ENCODE measurements around the gene FAT3. TPM values are rescaled to one million over a fixed set of nuclear protein-coding genes. Genes with fewer than 3 reads are reported as not detected.

The FAT3 gene
- total and polyA plus RNA-seq, 2 experiments from 2014 or later = 1.8 to 15.9 TPM

DNA sequence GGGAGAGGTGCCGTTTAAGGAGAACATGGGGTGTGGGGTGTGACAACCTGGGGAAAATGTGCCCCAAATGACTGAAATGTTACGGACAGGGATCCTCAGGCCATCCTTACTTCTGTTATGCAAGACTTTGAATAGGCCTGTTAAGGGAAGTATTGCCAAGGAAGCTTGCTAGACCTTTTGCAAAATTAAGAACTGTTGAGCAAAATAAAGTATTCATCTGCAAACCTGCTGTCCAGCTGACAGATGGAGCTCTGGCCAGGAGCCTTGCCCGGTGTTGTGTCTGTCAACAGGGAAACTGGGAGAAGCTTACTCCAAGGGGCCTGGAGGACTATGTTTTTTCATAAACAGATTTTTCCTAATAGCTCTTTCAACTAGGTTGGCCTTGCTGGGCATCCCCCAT is 48.0 kb downstream of the FAT3 start:
- H3K27me3 ChIP-seq = no peaks in the 10 kb centered on the region
- peaks cover 8% of the 10 kb centered on the region for H3K4me1 ChIP-seq (ENCODE audit: insufficient read depth)
- peaks cover 3% of the 10 kb centered on the region for H3K36me3 ChIP-seq (replicated peaks; ENCODE audit: insufficient read depth, low read depth)
- no peaks in the 10 kb centered on the region for H3K9me2 ChIP-seq (replicated peaks; ENCODE audit: insufficient read depth)
- H3K79me2 ChIP-seq = no peaks in the 10 kb centered on the region
- no peak for DNase-seq (ENCODE audit: low spot score)
- no peak overlapping the region for H3K4me2 ChIP-seq
- TF ChIP-seq EZH2 (IDR thresholded peaks at IDR 0.05; ENCODE audit: borderline replicate concordance) (no peak), CTCF (IDR thresholded peaks at IDR 0.05; ENCODE audit: poor library complexity) (no peak), EZH2phosphoT487 (IDR thresholded peaks at IDR 0.05; ENCODE audit: low read depth, severe bottlenecking, unreplicated experiment) (no peak)
- 84% methylated on average over 3 of the region's 3 CpGs for WGBS (ENCODE audit: low lambda C conversion rate, missing lambda C conversion rate)
- H3K4me3 ChIP-seq = no peak overlapping the region
- no peak overlapping the region for H2AFZ ChIP-seq
- H3K9me3 ChIP-seq (ENCODE audit: low read depth) = no peaks in the 10 kb centered on the region
- no peak overlapping the region for H3K27ac ChIP-seq
- H4K20me1 ChIP-seq (ENCODE audit: insufficient read depth, poor library complexity, severe bottlenecking) = peaks cover 5% of the 10 kb centered on the region
